ENCODE data around the gene DMXL1.

The DMXL1 gene

DNA sequence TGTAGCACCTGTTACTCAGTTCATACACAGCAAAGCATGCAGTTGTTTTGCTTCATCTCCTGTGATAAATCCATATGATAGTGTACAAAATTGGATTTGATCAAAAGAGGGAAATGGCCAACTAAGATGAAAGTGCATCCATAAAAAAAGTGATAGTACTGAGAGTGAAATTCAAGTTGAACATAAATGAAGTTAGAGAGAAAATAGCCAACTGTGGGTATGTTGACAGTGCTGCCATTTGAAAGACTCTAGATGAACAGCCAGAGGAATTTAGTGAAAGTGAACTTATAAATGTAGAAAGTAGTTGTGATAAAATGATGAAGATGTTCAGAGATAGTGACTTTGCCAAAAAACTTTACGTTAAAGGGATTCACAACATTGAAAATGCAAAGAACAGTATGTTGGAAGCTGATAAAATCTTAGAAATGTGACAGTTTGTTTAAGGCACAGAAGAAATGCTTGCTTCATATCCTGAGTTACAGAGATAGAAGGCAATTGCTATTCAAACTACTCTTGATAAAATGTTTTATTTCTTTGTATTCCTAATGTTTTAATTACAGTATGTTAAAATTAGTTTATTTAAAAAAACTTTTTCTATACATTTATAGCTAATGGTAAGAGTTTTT is 119.7 kb downstream of the DMXL1 start:
- H3K36me3 ChIP-seq (replicated peaks; ENCODE audit: insufficient read depth, low read length), result no peaks in the 10 kb centered on the region
- H4K20me1 ChIP-seq (ENCODE audit: insufficient read depth, low read length), result no peaks in the 10 kb centered on the region

DNA sequence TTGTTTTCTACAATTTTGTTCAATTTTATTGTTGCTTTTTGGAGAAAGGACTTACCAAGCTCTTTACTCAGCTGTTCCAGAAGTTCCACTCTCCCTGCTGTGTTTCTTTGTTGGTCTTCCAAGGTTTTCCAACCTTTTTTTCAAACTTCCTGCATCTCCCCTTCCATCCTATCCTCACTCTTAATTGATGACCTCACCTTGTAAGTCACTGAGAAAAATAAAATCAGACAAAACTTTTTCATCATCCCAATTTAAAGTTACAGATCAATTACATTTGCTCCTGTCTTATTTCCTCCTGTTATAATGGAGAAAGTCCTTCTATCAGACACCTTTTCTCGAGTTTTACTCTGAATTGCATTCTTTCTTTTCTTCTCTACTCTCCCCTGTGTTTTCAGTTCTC is 121.1 kb downstream of the DMXL1 start:
- H3K36me3 ChIP-seq (replicated peaks; ENCODE audit: insufficient read depth, low read length), result no peaks in the 10 kb centered on the region; the same call in 1 of the 2 replicates

More for the DNA sequence above, 119.7 kb downstream of the DMXL1 start:
- no peaks in the 10 kb centered on the region for H3K9me3 ChIP-seq (replicated peaks; ENCODE audit: insufficient read depth, low read length)
- no peaks in the 10 kb centered on the region for H3K27me3 ChIP-seq (replicated peaks; ENCODE audit: insufficient read depth, low read length)
- H3K79me2 ChIP-seq (ENCODE audit: low read length), result no peaks in the 10 kb centered on the region
- no peak overlapping the region for H3K9ac ChIP-seq (ENCODE audit: low read length)
- H3K27ac ChIP-seq (ENCODE audit: low read length), result no peak overlapping the region
- peaks cover 8% of the 10 kb centered on the region; the same call in 1 of the 2 replicates for H3K4me1 ChIP-seq (ENCODE audit: low read length)
- H3F3A ChIP-seq (ENCODE audit: insufficient read depth, low read length), result peaks cover 8% of the 10 kb centered on the region
- TF ChIP-seq EZH2 (optimal IDR thresholded peaks at IDR 0.05; ENCODE audit: low read depth, low read length), result no peak
- no peak for TF ChIP-seq CTCF (IDR thresholded peaks at IDR 0.05; ENCODE audit: low read length)
- TF ChIP-seq EZH2phosphoT487 (IDR thresholded peaks at IDR 0.05; ENCODE audit: low read length), result no peak
- no peak overlapping the region for H2AFZ ChIP-seq (ENCODE audit: low read length)
- H3K4me3 ChIP-seq (ENCODE audit: low read length), result no peak overlapping the region
- H3K4me2 ChIP-seq (ENCODE audit: low read depth, low read length), result no peak overlapping the region
- no peaks in the 10 kb centered on the region for H3K9me2 ChIP-seq (replicated peaks; ENCODE audit: insufficient read depth, low read length)
- DNase-seq, result no peak

GRCh38 chr5:119200795-119201194 is 129.9 kb downstream of the DMXL1 start:
- Histone ChIP-seq H3F3A (ENCODE audit: insufficient read depth, low read length) (no peaks in the 10 kb centered on the region), H3K36me3 (replicated peaks; ENCODE audit: insufficient read depth, low read length) (no peaks in the 10 kb centered on the region; the same call in 1 of the 2 replicates)

More for the DNA sequence above, 121.1 kb downstream of the DMXL1 start:
- Histone ChIP-seq H3F3A (ENCODE audit: insufficient read depth, low read length) (peaks cover 8% of the 10 kb centered on the region), H4K20me1 (ENCODE audit: insufficient read depth, low read length) (no peaks in the 10 kb centered on the region), H3K9ac (ENCODE audit: low read length) (no peak overlapping the region), H2AFZ (ENCODE audit: low read length) (no peak overlapping the region), H3K9me2 (replicated peaks; ENCODE audit: insufficient read depth, low read length) (no peaks in the 10 kb centered on the region), H3K27me3 (replicated peaks; ENCODE audit: insufficient read depth, low read length) (no peaks in the 10 kb centered on the region), H3K4me3 (ENCODE audit: low read length) (no peak overlapping the region), H3K9me3 (replicated peaks; ENCODE audit: insufficient read depth, low read length) (no peaks in the 10 kb centered on the region), H3K4me1 (ENCODE audit: low read length) (peaks cover 8% of the 10 kb centered on the region; the same call in 1 of the 2 replicates), H3K27ac (ENCODE audit: low read length) (no peak overlapping the region), H3K79me2 (ENCODE audit: low read length) (no peaks in the 10 kb centered on the region), H3K4me2 (ENCODE audit: low read depth, low read length) (no peak overlapping the region)
- DNase-seq, result no peak
- TF ChIP-seq EZH2 (optimal IDR thresholded peaks at IDR 0.05; ENCODE audit: low read depth, low read length) (no peak), EZH2phosphoT487 (IDR thresholded peaks at IDR 0.05; ENCODE audit: low read length) (no peak), CTCF (IDR thresholded peaks at IDR 0.05; ENCODE audit: low read length) (no peak)

More at GRCh38 chr5:119200795-119201194, 129.9 kb downstream of the DMXL1 start:
- H3K4me1 ChIP-seq (ENCODE audit: low read length), result 0 out of 2 replicates have a peak, but pooled peaks cover 2% of the 10 kb centered on the region
- H2AFZ ChIP-seq (ENCODE audit: low read length), result no peak overlapping the region
- no peak for TF ChIP-seq EZH2phosphoT487 (IDR thresholded peaks at IDR 0.05; ENCODE audit: low read length)
- TF ChIP-seq CTCF (IDR thresholded peaks at IDR 0.05; ENCODE audit: low read length), result no peak
- H3K9me3 ChIP-seq (replicated peaks; ENCODE audit: insufficient read depth, low read length), result no peaks in the 10 kb centered on the region
- no peaks in the 10 kb centered on the region for H3K27me3 ChIP-seq (replicated peaks; ENCODE audit: insufficient read depth, low read length)
- H3K9ac ChIP-seq (ENCODE audit: low read length), result no peak overlapping the region
- no peak for DNase-seq
- no peak overlapping the region for H3K27ac ChIP-seq (ENCODE audit: low read length)
- no peaks in the 10 kb centered on the region for H3K79me2 ChIP-seq (ENCODE audit: low read length)
- no peak overlapping the region for H3K4me2 ChIP-seq (ENCODE audit: low read depth, low read length)
- H3K4me3 ChIP-seq (ENCODE audit: low read length), result no peak overlapping the region
- no peaks in the 10 kb centered on the region for H4K20me1 ChIP-seq (ENCODE audit: insufficient read depth, low read length)
- no peaks in the 10 kb centered on the region for H3K9me2 ChIP-seq (replicated peaks; ENCODE audit: insufficient read depth, low read length)
